ENCODE results near the gene TMEM200A. TPM values are rescaled to one million over a fixed set of nuclear protein-coding genes. Genes with fewer than 3 reads are reported as not detected.
"Not testable (repeated sequence)": the region's sequence is repeated elsewhere in the genome, so short reads cannot be mapped to it uniquely, and the experiment has no call there.

The TMEM200A gene
- total RNA-seq, 1 donor from 2014 or later = 3.9 TPM

GRCh38 chr6:130326496-130326895 lies 39.3 kb upstream of the TMEM200A start:
- TF ChIP-seq POLR2A (IDR thresholded peaks at IDR 0.05) = no peak
- no peak for TF ChIP-seq POLR2AphosphoS5 (IDR thresholded peaks at IDR 0.05; ENCODE audit: insufficient read depth in 1 of 2, low read depth in 1 of 2)
- TF ChIP-seq, protein P1, sequence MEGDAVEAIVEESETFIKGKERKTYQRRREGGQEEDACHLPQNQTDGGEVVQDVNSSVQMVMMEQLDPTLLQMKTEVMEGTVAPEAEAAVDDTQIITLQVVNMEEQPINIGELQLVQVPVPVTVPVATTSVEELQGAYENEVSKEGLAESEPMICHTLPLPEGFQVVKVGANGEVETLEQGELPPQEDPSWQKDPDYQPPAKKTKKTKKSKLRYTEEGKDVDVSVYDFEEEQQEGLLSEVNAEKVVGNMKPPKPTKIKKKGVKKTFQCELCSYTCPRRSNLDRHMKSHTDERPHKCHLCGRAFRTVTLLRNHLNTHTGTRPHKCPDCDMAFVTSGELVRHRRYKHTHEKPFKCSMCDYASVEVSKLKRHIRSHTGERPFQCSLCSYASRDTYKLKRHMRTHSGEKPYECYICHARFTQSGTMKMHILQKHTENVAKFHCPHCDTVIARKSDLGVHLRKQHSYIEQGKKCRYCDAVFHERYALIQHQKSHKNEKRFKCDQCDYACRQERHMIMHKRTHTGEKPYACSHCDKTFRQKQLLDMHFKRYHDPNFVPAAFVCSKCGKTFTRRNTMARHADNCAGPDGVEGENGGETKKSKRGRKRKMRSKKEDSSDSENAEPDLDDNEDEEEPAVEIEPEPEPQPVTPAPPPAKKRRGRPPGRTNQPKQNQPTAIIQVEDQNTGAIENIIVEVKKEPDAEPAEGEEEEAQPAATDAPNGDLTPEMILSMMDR (IDR thresholded peaks at IDR 0.05) = no peak
- Histone ChIP-seq H3K9me3 (no peaks in the 10 kb centered on the region), H3K4me3 (no peak overlapping the region), H3K4me1 (no peaks in the 10 kb centered on the region), H3K36me3 (no peaks in the 10 kb centered on the region), H3K27me3 (no peaks in the 10 kb centered on the region), H3K27ac (no peak overlapping the region)
- no peak for DNase-seq (ENCODE audit: extremely low spot score in 2 of 2)
- intact Hi-C loops (cut with DNase I) = loop anchor here (5.0 to 10.0 kb wide), 3 partner anchors 81 to 548 kb away; no protein-coding TSS in a partner anchor

DNA sequence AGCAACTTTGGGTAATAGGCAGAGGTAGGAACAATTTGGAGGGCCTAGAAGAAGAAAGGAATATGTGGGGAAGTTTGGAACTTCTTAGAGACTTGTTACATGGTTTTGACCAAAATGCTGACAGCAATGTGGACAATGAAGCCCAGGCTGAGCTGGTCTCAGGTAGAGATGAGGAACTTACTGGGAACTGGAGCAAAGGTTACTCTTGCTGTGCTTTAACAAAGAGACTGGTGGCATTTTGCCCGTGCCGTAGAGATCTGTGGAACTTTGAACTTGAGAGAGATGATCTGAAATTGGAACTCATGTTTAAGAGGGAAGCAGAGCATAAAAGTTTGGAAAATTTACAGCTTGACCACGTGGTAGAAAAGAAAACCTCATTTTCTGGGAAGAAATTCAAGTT lies 28.3 kb upstream of the TMEM200A start:
- intact Hi-C loops (cut with DNase I) = no loop called here

DNA sequence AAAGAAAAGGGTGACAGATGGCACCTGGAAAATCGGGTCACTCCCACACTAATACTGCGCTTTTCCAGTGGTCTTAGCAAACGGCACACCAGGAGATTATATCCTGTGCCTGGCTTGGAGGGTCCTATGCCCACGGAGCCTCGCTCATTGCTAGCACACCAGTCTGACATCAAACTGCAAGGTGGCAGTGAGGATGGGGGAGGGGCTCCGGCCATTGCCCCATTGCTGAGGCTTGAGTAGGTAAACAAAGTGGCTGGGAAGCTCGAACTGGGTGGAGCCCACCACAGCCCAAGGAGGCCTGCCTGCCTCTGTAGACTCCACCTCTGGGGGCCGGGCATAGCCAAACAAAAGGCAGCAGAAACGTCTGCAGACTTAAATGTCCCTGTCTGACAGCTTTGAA lies 19.5 kb upstream of the TMEM200A start:
- DNase-seq (ENCODE audit: extremely low spot score in 2 of 2) = not testable (repeated sequence)

More for the DNA sequence above, 28.3 kb upstream of the TMEM200A start:
- no peak overlapping the region for H3K27ac ChIP-seq
- TF ChIP-seq, protein P1 (IDR thresholded peaks at IDR 0.05) = no peak
- TF ChIP-seq POLR2AphosphoS5 (IDR thresholded peaks at IDR 0.05; ENCODE audit: insufficient read depth in 1 of 2, low read depth in 1 of 2) (no peak), POLR2A (IDR thresholded peaks at IDR 0.05) (no peak)
- H3K4me3 ChIP-seq = no peak overlapping the region
- H3K27me3 ChIP-seq = no peaks in the 10 kb centered on the region
- H3K4me1 ChIP-seq = no peaks in the 10 kb centered on the region
- no peak for DNase-seq (ENCODE audit: extremely low spot score in 2 of 2)
- no peaks in the 10 kb centered on the region for H3K9me3 ChIP-seq
- H3K36me3 ChIP-seq = no peaks in the 10 kb centered on the region

GRCh38 chr6:130354322-130354721 lies 11.5 kb upstream of the TMEM200A start:
- Histone ChIP-seq H3K4me3 (no peak overlapping the region), H3K4me1 (no peaks in the 10 kb centered on the region), H3K36me3 (no peaks in the 10 kb centered on the region), H3K9me3 (no peaks in the 10 kb centered on the region), H3K27me3 (no peaks in the 10 kb centered on the region), H3K27ac (no peak overlapping the region)
- intact Hi-C loops (cut with DNase I) = no loop called here
- no peak for TF ChIP-seq POLR2A (IDR thresholded peaks at IDR 0.05)
- no peak for DNase-seq (ENCODE audit: extremely low spot score in 2 of 2)

More for the DNA sequence above, 19.5 kb upstream of the TMEM200A start:
- H3K27ac ChIP-seq; H3K27me3 ChIP-seq; H3K4me1 ChIP-seq; H3K36me3 ChIP-seq; H3K9me3 ChIP-seq; H3K4me3 ChIP-seq; intact Hi-C loops (cut with DNase I): not testable (repeated sequence)

GRCh38 chr6:130355572-130355971 lies 10.2 kb upstream of the TMEM200A start:
- Histone ChIP-seq H3K4me1 (no peaks in the 10 kb centered on the region), H3K27me3 (no peaks in the 10 kb centered on the region), H3K4me3 (no peak overlapping the region), H3K9me3 (no peaks in the 10 kb centered on the region), H3K27ac (no peak overlapping the region), H3K36me3 (no peaks in the 10 kb centered on the region)
- intact Hi-C loops (cut with DNase I) = no loop called here
- no peak for TF ChIP-seq POLR2AphosphoS5 (IDR thresholded peaks at IDR 0.05; ENCODE audit: insufficient read depth in 1 of 2, low read depth in 1 of 2)
- TF ChIP-seq, protein P1 (IDR thresholded peaks at IDR 0.05) = no peak
- TF ChIP-seq POLR2A (IDR thresholded peaks at IDR 0.05) = no peak
- no peak for DNase-seq (ENCODE audit: extremely low spot score in 2 of 2)

GRCh38 chr6:130357436-130357835 lies 8.4 kb upstream of the TMEM200A start:
- no peak for DNase-seq (ENCODE audit: extremely low spot score in 2 of 2)
- intact Hi-C loops (cut with DNase I) = no loop called here

More at GRCh38 chr6:130357436-130357835, 8.4 kb upstream of the TMEM200A start:
- TF ChIP-seq POLR2AphosphoS5 (IDR thresholded peaks at IDR 0.05; ENCODE audit: insufficient read depth in 1 of 2, low read depth in 1 of 2) = no peak
- H3K9me3 ChIP-seq = no peaks in the 10 kb centered on the region
- H3K27ac ChIP-seq = no peak overlapping the region
- no peaks in the 10 kb centered on the region for H3K4me1 ChIP-seq
- H3K4me3 ChIP-seq = no peak overlapping the region
- H3K36me3 ChIP-seq = no peaks in the 10 kb centered on the region
- no peaks in the 10 kb centered on the region for H3K27me3 ChIP-seq

Measured in vagina (tissue), 2 donors.